Ishikawa (cell line): ENCODE data around the gene MRPS34.

ENCODE experiments used
- CEBPB ChIP-seq: IDR thresholded peaks from 2 replicates; pipeline ENCODE4 v1.6.1; 2012
- CREB1 ChIP-seq: IDR thresholded peaks from 2 replicates; pipeline ENCODE4 v1.6.1; 2012; ENCODE audit warnings: low read depth
- EGR1 ChIP-seq: IDR thresholded peaks from 2 replicates; pipeline ENCODE4 v1.6.1; 2012
- EP300 ChIP-seq: IDR thresholded peaks from 2 replicates; pipeline ENCODE4 v1.6.1; 2012; ENCODE audit warnings: borderline replicate concordance
- FOXM1 ChIP-seq: IDR thresholded peaks from 2 replicates; pipeline ENCODE4 v1.6.1; 2012; ENCODE audit warnings: low read depth, borderline replicate concordance
- MAX ChIP-seq: IDR thresholded peaks from 2 replicates; pipeline ENCODE4 v1.6.1; 2012
- NFIC ChIP-seq: IDR thresholded peaks from 2 replicates; pipeline ENCODE4 v1.6.1; 2012
- RAD21 ChIP-seq: IDR thresholded peaks from 2 replicates; pipeline ENCODE4 v1.6.1; 2012; ENCODE audit warnings: low read depth
- REST ChIP-seq: IDR thresholded peaks from 2 replicates; pipeline ENCODE4 v1.6.1; 2012; ENCODE audit warnings: low read depth, mild to moderate bottlenecking
- TAF1 ChIP-seq: IDR thresholded peaks from 2 replicates; pipeline ENCODE4 v1.6.1; 2012; ENCODE audit warnings: low read depth, mild to moderate bottlenecking
- TCF12 ChIP-seq: IDR thresholded peaks from 2 replicates; pipeline ENCODE4 v1.6.1; 2012; ENCODE audit warnings: low read depth
- TEAD4 ChIP-seq: IDR thresholded peaks from 2 replicates; pipeline ENCODE4 v1.6.1; 2012
- YY1 ChIP-seq: IDR thresholded peaks from 2 replicates; pipeline ENCODE4 v1.6.1; 2012; ENCODE audit warnings: low read depth
- ZBTB7A ChIP-seq: IDR thresholded peaks from 2 replicates; pipeline ENCODE4 v1.6.1; 2012; ENCODE audit warnings: low read depth
- TF ChIP-seq, protein P1 (sequence below): IDR thresholded peaks from 2 replicates; pipeline ENCODE4 v1.6.1; 2012

Gene MRPS34

GRCh38 chr16:1775006-1775845 lies 2.3 kb upstream of the MRPS34 start:
- TF ChIP-seq TAF1, result no peak
- TF ChIP-seq, protein P1, sequence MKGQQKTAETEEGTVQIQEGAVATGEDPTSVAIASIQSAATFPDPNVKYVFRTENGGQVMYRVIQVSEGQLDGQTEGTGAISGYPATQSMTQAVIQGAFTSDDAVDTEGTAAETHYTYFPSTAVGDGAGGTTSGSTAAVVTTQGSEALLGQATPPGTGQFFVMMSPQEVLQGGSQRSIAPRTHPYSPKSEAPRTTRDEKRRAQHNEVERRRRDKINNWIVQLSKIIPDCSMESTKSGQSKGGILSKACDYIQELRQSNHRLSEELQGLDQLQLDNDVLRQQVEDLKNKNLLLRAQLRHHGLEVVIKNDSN, result no peak
- TF ChIP-seq CEBPB, result no peak
- TF ChIP-seq RAD21, result no peak
- no peak for TF ChIP-seq ZBTB7A
- TF ChIP-seq MAX, result no peak
- TF ChIP-seq EGR1, result no peak
- no peak for TF ChIP-seq YY1
- no peak for TF ChIP-seq FOXM1
- no peak for TF ChIP-seq EP300
- no peak for TF ChIP-seq NFIC
- no peak for TF ChIP-seq REST
- no peak for TF ChIP-seq TCF12
- TF ChIP-seq TEAD4, result no peak
- TF ChIP-seq CREB1, result no peak

DNA sequence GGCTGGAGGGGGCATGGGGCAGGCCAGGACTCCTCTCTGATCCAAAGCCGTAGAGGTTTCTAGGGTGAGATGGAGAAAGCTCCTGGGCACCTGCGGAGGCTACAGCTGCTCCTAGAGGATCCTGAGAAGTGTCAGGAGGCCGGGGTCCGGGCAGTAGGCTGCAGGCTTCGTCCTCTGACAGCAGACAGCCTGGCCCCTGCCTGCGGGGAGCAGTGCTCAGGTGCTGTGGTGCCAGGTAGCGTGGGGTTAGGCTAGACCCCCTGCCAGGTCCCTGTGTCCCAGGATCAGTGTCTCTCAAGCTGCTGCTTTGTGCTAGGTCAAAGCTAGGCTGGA lies 1.5 kb upstream of the MRPS34 start:
- TF ChIP-seq EGR1, result no peak
- TF ChIP-seq, protein P1, result no peak
- TF ChIP-seq ZBTB7A, result no peak
- no peak for TF ChIP-seq REST
- TF ChIP-seq CEBPB, result no peak
- no peak for TF ChIP-seq YY1
- TF ChIP-seq EP300, result no peak
- TF ChIP-seq CREB1, result no peak
- no peak for TF ChIP-seq FOXM1
- no peak for TF ChIP-seq MAX
- TF ChIP-seq TAF1, result no peak
- no peak for TF ChIP-seq TCF12
- no peak for TF ChIP-seq RAD21
- no peak for TF ChIP-seq NFIC
- no peak for TF ChIP-seq TEAD4

- no peak for TF ChIP-seq FOXM1
- no peak for TF ChIP-seq ZBTB7A
- peak; percentile 3; the same call in 1 of the 2 replicates for TF ChIP-seq MAX
- TF ChIP-seq, protein P1, result no peak
Observed at GRCh38 chr16:1773703-1774447, 941 bp upstream of the MRPS34 start.

- TF ChIP-seq NFIC, result no peak
- TF ChIP-seq TCF12, result no peak
- TF ChIP-seq CEBPB, result no peak
- no peak for TF ChIP-seq TAF1
- TF ChIP-seq TEAD4, result no peak
- no peak for TF ChIP-seq RAD21
- TF ChIP-seq, protein P1, result no peak
- TF ChIP-seq EP300, result no peak
- TF ChIP-seq EGR1, result no peak
Observed at GRCh38 chr16:1772362-1772907, 499 bp downstream of the MRPS34 start, which contains the start of gene EME2. TSS of gene EME2 (plus strand) at chr16:1772810. CDS start at chr16:1773228, 418 bp downstream.
